ENCODE measurements around the gene TNFRSF9. TPM values are rescaled to one million over a fixed set of nuclear protein-coding genes. Genes with fewer than 3 reads are reported as not detected.

Gene TNFRSF9
- total RNA-seq (under 1 TPM; 0.36 to 0.42 TPM), polyA plus RNA-seq (not detected)
- long read RNA-seq, donor 1, result 0 reads
- long read RNA-seq, donor 2, result 0 reads

DNA sequence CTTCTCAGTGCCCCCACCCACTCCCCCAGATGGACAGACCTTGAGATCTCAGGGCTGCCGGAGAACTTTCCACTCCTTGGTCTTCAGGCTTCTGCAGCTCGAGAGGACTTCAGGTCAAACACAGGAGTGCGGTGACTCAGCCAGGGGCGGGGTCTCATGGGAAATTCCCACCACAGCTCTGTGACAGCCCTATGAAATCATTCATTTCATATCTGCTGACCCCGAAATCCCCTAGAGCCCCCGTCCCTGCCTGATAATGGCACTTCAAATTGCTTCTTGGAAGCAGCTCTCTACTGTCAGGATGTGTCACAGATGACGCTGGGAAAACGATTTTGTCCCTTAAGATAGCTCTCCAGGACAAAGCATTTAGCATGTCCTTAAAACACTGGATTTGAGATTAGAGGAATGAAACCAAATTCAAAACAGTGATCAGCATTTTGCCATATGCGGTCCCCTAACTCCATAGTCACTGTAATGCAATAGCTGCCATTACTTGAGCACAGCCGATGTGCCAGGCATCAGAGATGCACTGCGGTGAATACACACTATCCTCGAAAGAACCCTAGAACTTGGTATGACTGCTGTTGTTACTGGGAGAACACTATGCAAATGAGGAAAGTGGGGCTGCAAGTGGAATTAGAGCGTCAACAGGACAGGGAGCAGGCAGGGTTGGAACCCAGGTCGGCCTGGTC, at the start of gene TNFRSF9:
Gene TNFRSF9 (minus strand): TSS at position 95 of the 692 bp plus-strand sequence. CDS start 845 bp downstream, outside the sequence.
- intact Hi-C loops (cut with DNase I), result no loop called here
- ATAC-seq (ENCODE audit: low FRiP score) (no peak), DNase-seq (peak in 1 of 2 donors; percentile 53)
- Histone ChIP-seq H3K9me3 (ENCODE audit: control insufficient read depth, low read length) (no peaks in the 10 kb centered on the region), H3K36me3 (ENCODE audit: control insufficient read depth in 1 of 2, insufficient read depth in 2 of 2, low read length in 1 of 2) (no peaks in the 10 kb centered on the region), H3K27me3 (ENCODE audit: control insufficient read depth in 1 of 2, insufficient read depth in 2 of 2, low read length in 1 of 2) (no peaks in the 10 kb centered on the region), H3K4me1 (ENCODE audit: control insufficient read depth in 1 of 2, insufficient read depth in 2 of 2, low read length in 2 of 2) (no peaks in the 10 kb centered on the region), H3K4me3 (ENCODE audit: low read length in 2 of 2) (no peak within 1 kb of the TSS), H3K27ac (ENCODE audit: low read depth in 1 of 2, low read length in 2 of 2) (no peak within 1 kb of the TSS)
- 57 to 59% methylated on average over 14 of the region's 14 CpGs for WGBS, 2 donors

DNA sequence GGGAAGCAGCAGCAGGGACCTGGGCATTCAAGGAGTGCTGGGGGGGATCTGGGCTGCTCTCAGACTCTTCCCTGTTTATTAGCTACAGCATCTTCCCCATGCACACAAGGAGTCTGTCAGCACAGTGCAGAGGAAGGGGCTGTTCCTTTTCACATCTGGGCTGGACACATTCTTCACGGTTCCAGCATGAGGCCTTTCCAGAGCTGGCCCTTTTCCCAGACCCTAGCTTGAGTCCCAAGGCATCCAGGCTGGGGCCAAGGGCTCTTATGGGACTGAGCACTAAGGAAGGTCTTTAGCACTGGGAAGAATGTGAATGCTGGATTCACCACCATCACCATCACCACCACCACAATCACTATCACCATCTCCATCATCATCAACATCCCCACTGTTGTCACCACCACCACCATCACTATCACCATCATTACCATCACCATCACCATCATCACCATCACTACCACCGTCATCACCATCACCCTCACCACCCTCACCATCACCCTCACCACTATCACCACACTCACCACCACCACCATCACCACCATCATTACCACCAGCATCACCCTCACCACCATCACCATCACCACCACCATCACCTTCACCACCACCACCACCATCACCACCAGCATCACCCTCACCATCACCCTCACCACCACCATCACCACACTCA, 49.3 kb upstream of the TNFRSF9 start:
- peaks cover 0 to 3% of the 10 kb centered on the region in 2 donors for H3K36me3 ChIP-seq (ENCODE audit: control insufficient read depth in 1 of 2, insufficient read depth in 2 of 2, low read length in 1 of 2)
- no peaks in the 10 kb centered on the region for H3K9me3 ChIP-seq (ENCODE audit: control insufficient read depth, low read length)
- no peaks in the 10 kb centered on the region for H3K4me1 ChIP-seq (ENCODE audit: control insufficient read depth in 1 of 2, insufficient read depth in 2 of 2, low read length in 2 of 2)
- no peak overlapping the region for H3K27ac ChIP-seq (ENCODE audit: low read depth in 1 of 2, low read length in 2 of 2)
- DNase-seq (peak in 1 of 2 donors; percentile 38), ATAC-seq (ENCODE audit: low FRiP score) (peak; percentile 46)
- no peak overlapping the region for H3K4me3 ChIP-seq (ENCODE audit: low read length in 2 of 2)
- intact Hi-C loops (cut with DNase I), result no loop called here
- WGBS, 2 donors, result 47 to 53% methylated on average over 2 of the region's 2 CpGs
- no peaks in the 10 kb centered on the region for H3K27me3 ChIP-seq (ENCODE audit: control insufficient read depth in 1 of 2, insufficient read depth in 2 of 2, low read length in 1 of 2)

DNA sequence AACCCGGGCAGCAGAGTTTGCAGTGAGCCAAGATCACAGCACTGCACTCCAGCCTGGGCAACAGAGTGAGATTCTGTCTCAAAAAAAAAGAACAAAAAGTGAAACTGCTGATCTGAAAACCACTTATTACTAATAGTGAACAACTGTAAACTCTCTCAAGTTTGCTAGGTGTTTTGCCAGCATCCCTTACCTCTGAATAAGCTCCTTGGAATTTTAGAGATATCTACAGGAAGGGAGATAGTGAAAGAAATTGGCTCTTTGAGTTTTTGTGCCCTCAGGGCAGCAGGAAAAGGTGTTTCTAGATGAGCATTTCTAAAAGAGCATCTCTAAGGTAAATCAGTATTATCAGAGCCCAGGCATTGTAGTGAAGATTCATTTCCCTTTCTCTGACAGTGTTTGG, 47.9 kb upstream of the TNFRSF9 start:
- no peak for DNase-seq
- Histone ChIP-seq H3K4me1 (ENCODE audit: control insufficient read depth in 1 of 2, insufficient read depth in 2 of 2, low read length in 2 of 2) (no peaks in the 10 kb centered on the region), H3K36me3 (ENCODE audit: control insufficient read depth in 1 of 2, insufficient read depth in 2 of 2, low read length in 1 of 2) (peaks cover 0 to 3% of the 10 kb centered on the region in 2 donors)

DNA sequence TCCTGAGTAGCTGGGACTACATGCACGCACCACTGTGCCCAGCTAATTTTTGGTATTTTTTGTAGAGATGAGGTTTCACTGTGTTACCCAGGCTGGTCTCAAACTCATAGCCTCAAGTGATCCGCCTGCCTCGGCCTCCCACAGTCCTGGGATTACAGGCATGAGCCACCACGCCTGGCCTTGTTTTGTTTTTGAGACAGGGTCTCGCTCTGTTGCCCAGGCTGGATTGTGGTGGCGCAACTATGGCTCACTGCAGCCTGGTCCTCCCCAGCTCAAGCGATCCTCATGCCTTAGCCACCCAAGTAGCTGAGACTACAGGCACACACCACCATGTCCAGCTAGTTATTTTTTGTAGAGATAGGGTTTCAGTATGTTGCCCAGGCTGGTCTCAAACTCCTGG, 46.9 kb upstream of the TNFRSF9 start:
- WGBS, 2 donors, result 96 to 97% methylated on average over 7 of the region's 7 CpGs
- H3K36me3 ChIP-seq (ENCODE audit: control insufficient read depth in 1 of 2, insufficient read depth in 2 of 2, low read length in 1 of 2), result peaks cover 0 to 5% of the 10 kb centered on the region in 2 donors
- H3K4me3 ChIP-seq (ENCODE audit: low read length in 2 of 2), result no peak overlapping the region
- no peaks in the 10 kb centered on the region for H3K27me3 ChIP-seq (ENCODE audit: control insufficient read depth in 1 of 2, insufficient read depth in 2 of 2, low read length in 1 of 2)
- no peak overlapping the region for H3K27ac ChIP-seq (ENCODE audit: low read depth in 1 of 2, low read length in 2 of 2)
- no peaks in the 10 kb centered on the region for H3K4me1 ChIP-seq (ENCODE audit: control insufficient read depth in 1 of 2, insufficient read depth in 2 of 2, low read length in 2 of 2)
- ATAC-seq (ENCODE audit: low FRiP score) (no peak), DNase-seq (peak in 1 of 2 donors; percentile 65)
- intact Hi-C loops (cut with DNase I), result no loop called here
- no peaks in the 10 kb centered on the region for H3K9me3 ChIP-seq (ENCODE audit: control insufficient read depth, low read length)

More for the DNA sequence above, 47.9 kb upstream of the TNFRSF9 start:
- ATAC-seq (ENCODE audit: low FRiP score), result no peak
- Histone ChIP-seq H3K9me3 (ENCODE audit: control insufficient read depth, low read length) (no peaks in the 10 kb centered on the region), H3K27ac (ENCODE audit: low read depth in 1 of 2, low read length in 2 of 2) (peak overlapping the region in 1 of 2 donors; percentile 20), H3K27me3 (ENCODE audit: control insufficient read depth in 1 of 2, insufficient read depth in 2 of 2, low read length in 1 of 2) (no peaks in the 10 kb centered on the region), H3K4me3 (ENCODE audit: low read length in 2 of 2) (no peak overlapping the region)
- WGBS, 2 donors, result 79 to 90% methylated on average over 1 of the region's 1 CpG
- intact Hi-C loops (cut with DNase I), result no loop called here

DNA sequence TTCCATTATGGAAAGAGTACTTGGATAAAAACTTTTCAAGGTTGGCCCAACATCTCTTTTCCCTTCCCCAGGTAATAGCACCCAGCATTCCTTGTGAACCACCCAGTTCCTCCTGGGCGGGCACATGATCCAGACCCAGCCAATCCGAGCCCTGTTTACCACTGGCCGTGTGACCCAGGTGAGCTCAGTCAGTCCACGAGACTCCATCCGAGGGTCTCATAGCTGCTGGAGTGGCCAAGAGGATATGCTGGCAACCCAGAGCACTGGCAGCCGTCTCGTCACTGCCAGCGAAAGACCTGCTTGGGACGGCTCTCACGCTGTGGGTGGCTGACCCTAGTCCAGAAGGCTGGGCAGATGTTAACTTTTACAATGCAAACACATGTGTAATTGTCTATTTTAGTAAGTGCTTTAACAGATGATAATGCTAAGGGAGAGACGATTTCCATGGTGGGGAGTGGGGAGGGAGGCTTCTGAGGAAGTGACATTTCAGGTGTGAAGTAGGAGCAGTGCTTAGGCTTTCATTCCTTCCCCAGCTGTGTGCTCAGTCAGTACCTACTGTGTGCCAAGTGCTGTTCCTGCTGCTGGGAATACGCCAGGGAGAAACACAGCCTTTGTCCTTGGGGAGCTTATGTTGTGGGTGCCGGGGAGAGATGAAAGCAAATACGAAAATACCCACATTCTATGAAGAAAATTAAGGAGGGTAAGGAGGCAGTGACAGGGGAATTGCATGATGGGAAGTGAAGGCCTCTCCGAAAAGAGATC, 45.4 kb upstream of the TNFRSF9 start:
- no peaks in the 10 kb centered on the region for H3K27me3 ChIP-seq (ENCODE audit: control insufficient read depth in 1 of 2, insufficient read depth in 2 of 2, low read length in 1 of 2)
- H3K4me1 ChIP-seq (ENCODE audit: control insufficient read depth in 1 of 2, insufficient read depth in 2 of 2, low read length in 2 of 2), result no peaks in the 10 kb centered on the region
- no peaks in the 10 kb centered on the region for H3K9me3 ChIP-seq (ENCODE audit: control insufficient read depth, low read length)
- no peak overlapping the region for H3K27ac ChIP-seq (ENCODE audit: low read depth in 1 of 2, low read length in 2 of 2)
- H3K4me3 ChIP-seq (ENCODE audit: low read length in 2 of 2), result no peak overlapping the region
- intact Hi-C loops (cut with DNase I), result loop anchor here in 1 of 2 donors (2.0 kb wide), 1 partner anchor 329 kb away; no protein-coding TSS in a partner anchor
- ATAC-seq (ENCODE audit: low FRiP score), result no peak
- 73 to 74% methylated on average over 15 of the region's 15 CpGs for WGBS, 2 donors
- peak in 1 of 2 donors; percentile 58 for DNase-seq
- H3K36me3 ChIP-seq (ENCODE audit: control insufficient read depth in 1 of 2, insufficient read depth in 2 of 2, low read length in 1 of 2), result peaks cover 0 to 7% of the 10 kb centered on the region in 2 donors

DNA sequence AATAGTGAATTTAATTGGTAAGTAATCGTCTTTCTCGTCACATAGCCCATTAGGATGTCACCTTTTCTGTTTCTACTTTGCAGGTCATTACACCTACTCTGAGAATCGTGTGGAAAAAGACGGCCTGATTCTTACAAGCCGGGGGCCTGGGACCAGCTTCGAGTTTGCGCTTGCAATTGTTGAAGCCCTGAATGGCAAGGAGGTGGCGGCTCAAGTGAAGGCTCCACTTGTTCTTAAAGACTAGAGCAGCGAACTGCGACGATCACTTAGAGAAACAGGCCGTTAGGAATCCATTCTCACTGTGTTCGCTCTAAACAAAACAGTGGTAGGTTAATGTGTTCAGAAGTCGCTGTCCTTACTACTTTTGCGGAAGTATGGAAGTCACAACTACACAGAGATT, 44.2 kb upstream of the TNFRSF9 start:
- H3K36me3 ChIP-seq (ENCODE audit: control insufficient read depth in 1 of 2, insufficient read depth in 2 of 2, low read length in 1 of 2), result peaks cover 0 to 10% of the 10 kb centered on the region in 2 donors
- DNase-seq, result peak in 1 of 2 donors; percentile 26
- intact Hi-C loops (cut with DNase I), result loop anchor here (2.0 to 5.0 kb wide), 2 partner anchors 330 to 332 kb away; partner anchors contain the start of gene SLC45A1 (in 1 of the 2)

DNA sequence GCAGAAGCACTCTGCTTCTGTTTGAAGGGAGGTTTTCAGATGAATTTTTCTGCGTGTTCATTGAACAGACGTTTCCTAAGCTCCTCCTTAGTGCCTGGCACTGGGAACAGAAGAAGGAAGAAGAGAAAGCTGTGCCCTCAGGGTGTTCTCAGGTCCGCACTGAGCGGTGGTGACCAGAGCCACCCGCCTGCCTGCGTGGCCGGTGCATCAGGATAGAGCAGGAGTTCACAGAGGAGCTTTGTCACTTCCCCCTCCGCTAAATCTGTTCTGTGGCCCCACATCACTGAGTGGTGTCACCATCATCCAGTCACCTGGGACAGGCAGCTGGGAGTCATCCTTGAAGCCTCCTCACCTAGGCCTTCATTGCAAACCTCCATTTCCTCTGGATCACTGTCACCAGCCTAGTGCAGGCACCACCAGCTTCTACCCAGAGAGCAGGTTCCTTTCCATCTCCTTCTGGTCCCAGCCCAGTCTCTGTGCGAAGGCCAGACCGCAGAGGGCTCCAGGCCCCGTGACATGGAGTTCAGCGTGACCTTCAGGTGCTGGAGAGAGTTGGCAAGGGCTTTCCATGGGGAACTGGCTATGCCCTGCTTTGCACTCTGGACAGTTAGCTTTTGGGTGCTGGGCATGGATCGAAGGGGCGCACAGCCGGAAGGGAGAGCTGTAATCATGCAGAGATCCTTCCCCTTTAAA, 42.6 kb upstream of the TNFRSF9 start:
- peaks cover 6 to 10% of the 10 kb centered on the region in 2 donors for H3K36me3 ChIP-seq (ENCODE audit: control insufficient read depth in 1 of 2, insufficient read depth in 2 of 2, low read length in 1 of 2)
- H3K4me1 ChIP-seq (ENCODE audit: control insufficient read depth in 1 of 2, insufficient read depth in 2 of 2, low read length in 2 of 2), result no peaks in the 10 kb centered on the region
- H3K27ac ChIP-seq (ENCODE audit: low read depth in 1 of 2, low read length in 2 of 2), result no peak overlapping the region
- no peaks in the 10 kb centered on the region for H3K9me3 ChIP-seq (ENCODE audit: control insufficient read depth, low read length)
- 90 to 94% methylated on average over 15 of the region's 15 CpGs for WGBS, 2 donors
- H3K27me3 ChIP-seq (ENCODE audit: control insufficient read depth in 1 of 2, insufficient read depth in 2 of 2, low read length in 1 of 2), result no peaks in the 10 kb centered on the region
- ATAC-seq (ENCODE audit: low FRiP score) (no peak), DNase-seq (peak in 1 of 2 donors; percentile 59)
- no peak overlapping the region for H3K4me3 ChIP-seq (ENCODE audit: low read length in 2 of 2)
- intact Hi-C loops (cut with DNase I), result loop anchor here in 1 of 2 donors (2.0 to 5.0 kb wide), 2 partner anchors 334 to 366 kb away; partner anchors contain the start of gene SLC45A1

More for the DNA sequence above, 44.2 kb upstream of the TNFRSF9 start:
- Histone ChIP-seq H3K27me3 (ENCODE audit: control insufficient read depth in 1 of 2, insufficient read depth in 2 of 2, low read length in 1 of 2) (no peaks in the 10 kb centered on the region), H3K9me3 (ENCODE audit: control insufficient read depth, low read length) (no peaks in the 10 kb centered on the region), H3K4me3 (ENCODE audit: low read length in 2 of 2) (no peak overlapping the region), H3K27ac (ENCODE audit: low read depth in 1 of 2, low read length in 2 of 2) (no peak overlapping the region), H3K4me1 (ENCODE audit: control insufficient read depth in 1 of 2, insufficient read depth in 2 of 2, low read length in 2 of 2) (no peaks in the 10 kb centered on the region)
- 92% methylated on average over 15 of the region's 15 CpGs for WGBS, 2 donors
- no peak for ATAC-seq (ENCODE audit: low FRiP score)

DNA sequence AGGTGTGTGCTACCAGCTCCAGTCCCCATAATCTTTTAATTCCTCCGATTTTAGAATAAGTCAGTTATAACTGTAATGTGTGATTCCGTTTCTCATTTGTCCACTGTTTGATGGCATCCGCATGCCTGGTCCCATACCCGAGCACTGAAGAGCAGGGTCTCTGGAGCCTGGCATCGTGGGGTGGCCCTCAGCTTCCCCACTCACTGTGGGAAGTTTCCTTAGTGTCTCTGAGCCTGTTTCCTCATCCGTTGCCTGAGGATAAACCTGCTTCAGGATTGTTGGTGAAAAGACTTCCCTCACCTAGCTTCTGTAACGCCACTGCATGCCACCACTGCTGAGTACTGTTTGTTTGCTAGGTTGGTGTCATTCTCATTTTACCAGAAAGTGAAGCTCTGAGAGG, 40.3 kb upstream of the TNFRSF9 start:
- Histone ChIP-seq H3K36me3 (ENCODE audit: control insufficient read depth in 1 of 2, insufficient read depth in 2 of 2, low read length in 1 of 2) (peaks cover 6 to 10% of the 10 kb centered on the region in 2 donors), H3K9me3 (ENCODE audit: control insufficient read depth, low read length) (no peaks in the 10 kb centered on the region), H3K27me3 (ENCODE audit: control insufficient read depth in 1 of 2, insufficient read depth in 2 of 2, low read length in 1 of 2) (no peaks in the 10 kb centered on the region), H3K4me1 (ENCODE audit: control insufficient read depth in 1 of 2, insufficient read depth in 2 of 2, low read length in 2 of 2) (no peaks in the 10 kb centered on the region), H3K27ac (ENCODE audit: low read depth in 1 of 2, low read length in 2 of 2) (no peak overlapping the region), H3K4me3 (ENCODE audit: low read length in 2 of 2) (no peak overlapping the region)
- DNase-seq, result peak in 1 of 2 donors; percentile 52
- intact Hi-C loops (cut with DNase I), result loop anchor here in 1 of 2 donors (5.0 kb wide), 1 partner anchor 336 kb away; the partner anchor contains the start of gene SLC45A1
- 82 to 83% methylated on average over 7 of the region's 7 CpGs for WGBS, 2 donors
- ATAC-seq (ENCODE audit: low FRiP score), result no peak
